Fibroblast of skin of scalp (primary cell): ENCODE results near the gene SNRPD1. TPM values are rescaled to one million over a fixed set of nuclear protein-coding genes. Genes with fewer than 3 reads are reported as not detected.
A peak's percentile ranks its signal among the peaks of the same experiment; 100 is the strongest.
"Not testable (repeated sequence)": the region's sequence is repeated elsewhere in the genome, so short reads cannot be mapped to it uniquely, and the experiment has no call there.

Experiments used
- DNase-seq: peaks from one replicate; pipeline ENCODE4 v3.0.0-alpha.2; 2013
- polyA plus RNA-seq, 2 experiments: library from polyadenylated mRNA; unstranded; fragments of 120-200 nt; gene quantifications; one replicate each; pipeline ENCODE4 v1.2.1, GENCODE V29; 2013; ENCODE audit not compliant: insufficient read length in 2 of 2

The SNRPD1 gene
- 116 TPM for polyA plus RNA-seq (2013, experiment 1 of 2; ENCODE audit: insufficient read length)
- polyA plus RNA-seq (2013, experiment 2 of 2; ENCODE audit: insufficient read length), result 115 TPM

DNA sequence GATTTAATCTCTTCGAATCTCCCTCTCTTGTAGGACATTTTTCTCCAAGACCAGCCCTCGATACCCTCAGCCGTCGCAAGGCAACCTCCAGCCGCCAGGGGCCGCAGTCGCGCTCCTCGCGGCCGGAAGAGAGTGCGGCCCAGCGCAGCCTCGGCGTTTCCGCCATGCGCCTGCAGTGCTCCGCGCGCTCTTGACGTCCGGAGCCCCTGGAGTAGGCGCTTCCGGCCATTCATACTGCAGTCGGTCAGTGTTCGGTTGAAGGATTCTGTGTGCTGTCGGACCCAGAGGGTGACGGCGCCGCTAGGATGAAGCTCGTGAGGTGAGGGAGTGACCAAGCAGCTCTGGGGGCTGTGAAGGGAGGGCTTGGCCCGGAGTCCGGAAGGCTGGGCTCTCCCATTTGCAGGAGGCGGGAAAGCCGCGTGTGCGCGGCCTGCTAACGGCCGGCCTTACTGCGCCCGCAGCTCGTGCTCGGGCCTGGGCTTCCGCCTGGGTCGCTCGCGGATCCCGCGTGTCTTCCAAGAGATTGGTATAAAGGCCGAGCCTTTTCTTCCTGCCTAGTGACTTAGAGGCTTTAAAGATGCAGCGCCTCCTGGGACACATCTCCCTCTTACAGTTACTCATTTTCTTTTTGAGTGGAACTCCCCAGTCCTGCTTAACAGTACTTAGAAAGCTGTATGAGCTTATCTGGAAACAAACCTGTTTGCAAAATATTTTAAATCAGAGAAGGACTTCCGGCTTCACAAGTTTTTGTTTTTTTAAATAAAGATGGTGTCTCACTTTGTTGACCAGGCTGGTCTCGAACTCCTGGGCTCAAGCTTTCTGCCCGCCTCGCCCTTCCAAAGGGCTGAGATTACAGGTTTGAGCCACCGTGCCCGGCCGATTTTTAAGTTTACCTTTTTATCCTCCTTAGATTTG, at the start of gene SNRPD1:
SNRPD1 (plus strand) TSS at position 190 of the 915 bp plus-strand sequence; CDS start at position 306, 116 bp downstream.
- DNase-seq, result peak; percentile 91

GRCh38 chr18:21571772-21572171, 40.3 kb upstream of the SNRPD1 start:
- DNase-seq, result no peak

GRCh38 chr18:21575656-21576055, 36.5 kb upstream of the SNRPD1 start:
- DNase-seq, result no peak

DNA sequence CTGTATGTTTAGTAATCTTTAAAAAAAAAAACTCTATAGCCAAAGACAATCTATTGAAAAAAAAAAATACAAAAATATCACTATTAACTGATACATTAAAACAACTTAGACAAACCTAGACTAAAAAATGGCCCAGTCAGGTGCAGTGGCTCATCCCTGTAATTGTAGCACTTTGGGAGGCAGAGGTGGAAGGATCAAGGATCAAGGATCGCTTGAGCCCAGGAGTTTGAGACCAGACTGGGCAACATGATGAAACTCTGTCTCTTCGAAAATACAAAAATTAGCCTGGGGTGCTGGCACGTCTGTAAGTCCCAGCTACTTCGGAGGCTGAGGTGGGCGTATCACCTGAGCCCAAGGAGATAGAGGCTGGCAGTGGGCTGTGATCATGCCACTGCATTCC, 27.7 kb upstream of the SNRPD1 start:
- DNase-seq, result no peak

DNA sequence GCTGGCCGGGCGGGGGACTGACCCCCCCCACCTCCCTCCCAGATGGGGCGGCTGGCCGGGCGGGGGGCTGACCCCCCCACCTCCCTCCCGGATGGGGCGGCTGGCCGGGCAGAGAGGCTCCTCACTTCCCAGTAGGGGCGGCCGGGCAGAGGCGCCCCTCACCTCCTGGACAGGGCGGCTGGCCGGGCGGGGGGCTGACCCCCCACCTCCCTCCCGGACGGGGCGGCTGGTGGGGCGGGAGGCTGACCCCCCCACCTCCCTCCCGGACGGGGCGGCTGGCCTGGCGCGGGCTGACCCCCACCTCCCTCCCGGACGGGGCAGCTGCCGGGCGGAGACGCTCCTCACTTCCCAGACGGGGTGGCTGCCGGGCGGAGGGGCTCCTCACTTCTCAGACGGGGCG, 19.8 kb upstream of the SNRPD1 start:
- DNase-seq, result not testable (repeated sequence)

DNA sequence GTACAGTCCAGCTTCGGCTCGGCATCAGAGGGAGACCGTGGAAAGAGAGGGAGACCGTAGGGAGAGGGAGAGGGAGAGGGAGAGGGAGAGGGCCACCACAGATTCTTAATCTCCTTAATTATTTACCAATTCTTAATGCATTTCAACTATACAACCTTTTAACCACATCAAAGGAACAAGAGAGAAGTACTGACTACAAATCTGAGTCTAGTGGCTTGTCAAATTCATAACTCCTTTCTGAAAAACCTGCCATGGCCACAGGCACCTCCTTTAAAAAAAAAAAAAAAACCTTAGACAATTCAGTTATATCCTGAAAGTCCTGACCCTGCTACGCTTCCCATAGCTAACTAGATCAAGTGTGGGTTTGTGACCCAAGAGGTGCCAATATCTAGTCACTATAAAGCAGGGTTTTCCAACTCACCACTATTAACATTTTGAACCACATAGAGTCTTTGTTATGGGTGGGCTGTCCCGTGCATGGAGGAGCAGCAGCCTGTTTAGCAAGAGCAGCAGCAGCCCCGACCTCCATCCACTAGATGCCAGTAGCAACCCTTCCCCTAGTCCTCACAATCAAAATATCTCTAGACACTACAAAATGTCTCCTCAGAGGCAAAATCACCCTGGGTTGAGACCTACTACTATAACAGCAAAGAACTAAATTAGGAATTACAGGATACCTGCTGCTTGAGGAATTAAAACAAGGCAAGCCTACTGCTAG, 18.4 kb upstream of the SNRPD1 start:
- no peak for DNase-seq

DNA sequence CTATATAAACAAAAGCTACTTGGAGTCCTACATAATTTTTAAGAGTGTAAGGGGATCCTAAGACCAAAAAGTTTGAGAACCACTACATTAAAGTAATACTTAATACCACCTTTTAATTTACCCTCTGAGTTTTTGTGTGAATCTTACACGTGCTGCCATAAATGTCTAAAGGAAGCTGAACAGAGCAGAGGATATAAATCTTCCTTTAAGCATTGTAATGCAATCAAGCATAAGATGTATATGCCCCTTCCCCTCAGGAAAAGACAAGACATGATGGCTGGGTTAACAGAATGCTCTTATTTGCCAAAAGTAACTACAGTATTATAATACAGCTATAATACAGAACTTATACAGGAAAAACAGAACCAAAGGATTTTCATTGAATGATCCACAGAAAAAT, 14.5 kb upstream of the SNRPD1 start:
- DNase-seq, result no peak

- no peak for DNase-seq
Observed at GRCh38 chr18:21598726-21599584, 13.2 kb upstream of the SNRPD1 start.

GRCh38 chr18:21599585-21600525, 12.3 kb upstream of the SNRPD1 start:
- no peak for DNase-seq

DNA sequence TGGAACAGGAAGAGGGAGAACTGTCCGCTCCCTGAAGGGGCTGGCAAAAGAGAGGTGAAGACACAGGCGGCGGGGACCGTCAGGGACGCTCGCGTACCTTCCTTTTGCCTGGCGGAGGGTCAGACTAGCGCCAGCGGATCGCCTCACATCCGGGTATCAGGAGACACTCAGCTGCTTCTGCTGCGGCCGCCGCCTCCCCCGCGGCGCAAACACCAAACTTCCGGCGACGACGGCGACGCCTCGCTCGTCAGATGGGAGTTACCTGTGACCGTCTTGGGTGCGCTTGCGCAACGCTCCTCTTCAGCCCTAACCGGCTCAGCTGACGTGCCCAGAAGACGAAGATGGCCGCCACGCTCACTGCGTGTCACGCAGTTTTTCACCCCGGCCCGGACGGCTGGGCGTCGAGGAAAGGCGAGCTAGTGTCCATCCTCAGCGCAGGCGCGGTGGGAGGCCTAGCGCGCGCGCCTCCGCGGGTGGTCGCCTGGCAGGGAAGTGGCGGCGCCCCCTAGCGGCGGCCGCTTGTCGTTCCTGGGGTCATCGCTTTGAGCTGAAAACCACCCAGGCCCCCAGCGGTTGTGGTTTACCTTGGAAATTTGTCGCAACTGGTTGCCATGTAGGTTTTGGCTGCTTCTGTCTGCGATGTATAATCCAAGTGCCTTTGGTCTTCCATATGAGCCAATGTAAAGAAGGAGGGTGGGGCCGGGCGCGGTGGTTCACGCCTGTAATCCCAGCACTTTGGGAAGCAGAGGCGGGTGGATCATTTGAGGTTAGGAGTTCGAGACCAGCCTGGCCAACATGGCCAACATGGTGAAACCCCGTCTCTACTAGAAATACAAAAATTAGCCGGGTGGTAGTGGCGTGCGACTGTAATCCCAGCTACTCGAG, 11.3 kb upstream of the SNRPD1 start, which contains the start of gene ESCO1:
ESCO1 (minus strand) TSS at position 179 of the 885 bp plus-strand sequence. CDS start 25,861 bp downstream, outside the sequence.
- DNase-seq, result peak; percentile 99

- no peak for DNase-seq
Observed at GRCh38 chr18:21602299-21602587, 9.9 kb upstream of the SNRPD1 start.

- DNase-seq, result no peak
Observed at GRCh38 chr18:21604671-21605070, 7.4 kb upstream of the SNRPD1 start.

DNA sequence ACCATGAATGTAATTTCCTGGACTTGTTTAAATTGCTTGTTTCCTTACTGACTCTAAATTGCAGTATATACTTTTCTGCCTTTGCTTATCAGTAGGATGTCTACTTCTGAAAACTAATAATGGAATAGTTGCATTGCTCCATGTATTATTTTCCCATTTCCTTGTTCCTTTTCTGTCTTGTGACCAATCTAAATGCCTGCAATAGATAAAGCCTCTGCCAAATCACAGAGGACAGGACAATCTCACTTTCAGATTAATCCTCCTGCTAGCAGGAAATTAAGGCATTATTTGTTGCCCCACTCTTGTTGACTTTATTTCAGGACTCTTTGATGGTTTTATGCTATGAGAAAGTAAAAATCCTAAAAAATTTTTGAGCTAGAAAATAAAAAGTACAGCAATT, 6.9 kb upstream of the SNRPD1 start:
- no peak for DNase-seq

- DNase-seq, result not testable (repeated sequence)
Observed at GRCh38 chr18:21611401-21612124, 551 bp upstream of the SNRPD1 start.

DNA sequence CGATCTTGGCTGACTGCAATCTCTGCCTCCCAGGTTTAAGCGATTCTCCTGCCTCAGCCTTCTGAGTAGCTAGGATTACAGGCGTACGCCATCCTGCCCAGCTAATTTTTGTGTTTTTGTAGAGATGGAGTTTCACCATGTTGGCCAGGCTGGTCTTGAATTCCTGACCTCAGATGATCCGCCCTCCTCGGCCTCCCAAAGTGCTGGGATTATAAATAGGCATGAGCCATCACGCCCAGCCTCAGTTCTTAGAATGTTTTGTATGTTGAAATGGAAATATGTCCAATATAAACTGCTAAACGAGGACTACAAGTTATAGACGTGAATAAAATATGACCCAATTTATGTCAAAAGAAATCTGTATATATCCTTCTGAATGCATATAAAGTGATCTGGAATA, 9.5 kb downstream of the SNRPD1 start:
- DNase-seq, result not testable (repeated sequence)

DNA sequence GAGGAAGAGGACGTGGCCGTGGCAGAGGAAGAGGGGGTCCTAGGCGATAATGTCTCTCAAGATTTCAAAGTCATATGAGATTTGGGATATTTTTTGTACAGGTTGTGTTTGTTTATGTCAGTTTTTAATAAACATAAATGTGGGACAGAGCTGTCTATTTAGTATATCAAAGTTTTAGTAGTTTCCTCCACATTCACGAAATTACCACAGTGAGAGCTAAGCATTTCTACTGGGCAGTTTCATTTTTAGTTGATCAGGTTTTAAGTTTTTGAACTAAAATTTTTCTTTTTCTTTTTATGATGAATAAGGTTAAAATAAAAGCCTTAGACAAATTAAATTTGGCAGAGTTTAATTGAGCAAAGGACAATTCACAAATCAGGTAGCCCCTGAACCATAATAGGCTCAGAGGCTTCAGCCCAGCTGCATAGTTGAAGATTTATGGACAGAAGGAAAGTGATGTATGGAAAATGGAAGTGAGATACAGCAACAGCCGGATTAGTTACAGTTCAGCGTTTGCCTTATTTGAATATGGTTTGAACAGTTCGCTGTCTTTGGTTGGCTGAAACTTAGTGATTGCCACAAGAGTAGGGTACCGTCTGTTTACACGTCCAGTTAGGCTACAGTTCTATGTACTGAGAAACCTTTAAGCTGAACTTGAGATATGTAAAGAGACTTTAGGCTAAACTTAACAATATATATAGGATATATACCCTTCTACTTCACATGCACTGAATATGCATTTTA, 17.1 kb downstream of the SNRPD1 start:
- no peak for DNase-seq

DNA sequence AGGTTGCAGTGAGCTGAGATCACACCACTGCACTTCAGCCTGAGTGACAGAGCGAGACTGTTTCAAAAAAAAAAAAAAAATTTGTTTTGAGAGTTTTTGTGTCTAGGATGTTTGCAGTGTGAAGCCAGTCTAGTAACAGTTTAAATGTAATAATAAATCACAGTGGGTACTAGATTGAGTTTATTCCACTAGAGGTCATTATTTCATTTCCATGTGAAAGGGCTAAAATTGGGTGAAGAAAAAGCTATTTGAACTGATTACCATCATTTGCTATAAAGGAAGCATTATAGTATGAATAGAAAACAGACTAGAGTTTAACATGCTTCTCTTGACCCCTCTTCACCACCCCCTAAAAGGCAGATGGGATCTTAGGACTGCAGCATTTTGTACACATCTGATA, 20.3 kb downstream of the SNRPD1 start:
- DNase-seq, result no peak

DNA sequence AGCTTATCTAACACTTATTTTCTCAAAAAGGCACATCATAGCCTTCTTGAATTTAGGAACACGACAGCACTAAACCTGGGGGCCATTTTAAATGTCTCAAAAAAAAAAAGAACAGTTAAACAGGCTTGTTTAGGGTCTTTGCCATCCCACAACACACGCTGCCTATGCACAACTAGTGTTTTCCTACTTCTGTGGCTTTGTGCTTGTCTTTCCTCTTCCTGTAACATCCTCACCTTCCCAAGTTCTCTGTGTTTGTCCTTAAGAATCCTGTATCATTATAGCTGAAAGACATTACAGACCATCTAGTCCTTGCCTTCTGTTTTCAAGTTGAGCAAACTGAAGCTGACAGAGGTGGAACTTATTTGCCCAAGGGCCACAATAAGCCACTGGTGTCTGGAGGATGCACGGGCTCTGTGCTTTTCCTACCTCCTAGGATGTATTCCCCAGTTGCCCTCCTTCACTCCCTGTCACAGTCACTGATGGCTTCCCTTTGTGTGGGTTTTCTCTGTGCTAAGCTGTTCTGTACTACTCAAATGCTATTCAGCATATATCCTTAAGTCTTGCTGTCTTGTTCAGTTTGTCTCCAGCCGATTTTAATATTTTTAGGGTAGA, 22.6 kb downstream of the SNRPD1 start:
- DNase-seq, result no peak
